HG02763 (cell line): ENCODE results near the gene UBE2O.

Experiments used
- ATAC-seq: cut with Tn5 transposase; IDR thresholded peaks from one replicate; pipeline ENCODE4 v1.9.1; 2021; ENCODE audit warnings: mild to moderate bottlenecking, moderate library complexity; ENCODE audit not compliant: unreplicated experiment

Gene UBE2O

GRCh38 chr17:76419576-76420260, 33.2 kb downstream of the UBE2O start:
- ATAC-seq, result no peak

GRCh38 chr17:76417499-76418143, 35.3 kb downstream of the UBE2O start:
- ATAC-seq, result no peak

GRCh38 chr17:76416899-76417298, 36.1 kb downstream of the UBE2O start:
- no peak for ATAC-seq

GRCh38 chr17:76416457-76416856, 36.5 kb downstream of the UBE2O start:
- no peak for ATAC-seq

- no peak for ATAC-seq
Measured at GRCh38 chr17:76415786-76416185, 37.2 kb downstream of the UBE2O start.

- no peak for ATAC-seq
Measured at GRCh38 chr17:76414334-76415295, 38.3 kb downstream of the UBE2O start.

GRCh38 chr17:76411247-76411646, 41.7 kb downstream of the UBE2O start:
- no peak for ATAC-seq

GRCh38 chr17:76410328-76410965, 42.5 kb downstream of the UBE2O start:
- no peak for ATAC-seq

GRCh38 chr17:76408037-76408849, 44.7 kb downstream of the UBE2O start:
- ATAC-seq, result no peak

- no peak for ATAC-seq
Measured at GRCh38 chr17:76407509-76407908, 45.4 kb downstream of the UBE2O start.

GRCh38 chr17:76405967-76406647, 46.8 kb downstream of the UBE2O start:
- no peak for ATAC-seq

- no peak for ATAC-seq
Measured at GRCh38 chr17:76405607-76405966, 47.4 kb downstream of the UBE2O start.

GRCh38 chr17:76404976-76405563, 47.9 kb downstream of the UBE2O start:
- no peak for ATAC-seq

GRCh38 chr17:76404256-76404655, 48.7 kb downstream of the UBE2O start:
- no peak for ATAC-seq

GRCh38 chr17:76402711-76403110, 50.2 kb downstream of the UBE2O start:
- no peak for ATAC-seq

- no peak for ATAC-seq
Measured at GRCh38 chr17:76399175-76400172, 53.5 kb downstream of the UBE2O start.

- ATAC-seq, result no peak
Measured at GRCh38 chr17:76398523-76399174, 54.3 kb downstream of the UBE2O start.
